Inflammatory macrophage treated with lipopolysaccharide for 1 hour (primary cell): ENCODE measurements around the gene ELF2.
"Not testable (repeated sequence)": the region's sequence is repeated elsewhere in the genome, so short reads cannot be mapped to it uniquely, and the experiment has no call there.

Experiments used
- DNase-seq, 2 donors: peaks; one replicate each; pipeline ENCODE4 v3.0.0-alpha.2; 2020 to 2022

Gene ELF2

DNA sequence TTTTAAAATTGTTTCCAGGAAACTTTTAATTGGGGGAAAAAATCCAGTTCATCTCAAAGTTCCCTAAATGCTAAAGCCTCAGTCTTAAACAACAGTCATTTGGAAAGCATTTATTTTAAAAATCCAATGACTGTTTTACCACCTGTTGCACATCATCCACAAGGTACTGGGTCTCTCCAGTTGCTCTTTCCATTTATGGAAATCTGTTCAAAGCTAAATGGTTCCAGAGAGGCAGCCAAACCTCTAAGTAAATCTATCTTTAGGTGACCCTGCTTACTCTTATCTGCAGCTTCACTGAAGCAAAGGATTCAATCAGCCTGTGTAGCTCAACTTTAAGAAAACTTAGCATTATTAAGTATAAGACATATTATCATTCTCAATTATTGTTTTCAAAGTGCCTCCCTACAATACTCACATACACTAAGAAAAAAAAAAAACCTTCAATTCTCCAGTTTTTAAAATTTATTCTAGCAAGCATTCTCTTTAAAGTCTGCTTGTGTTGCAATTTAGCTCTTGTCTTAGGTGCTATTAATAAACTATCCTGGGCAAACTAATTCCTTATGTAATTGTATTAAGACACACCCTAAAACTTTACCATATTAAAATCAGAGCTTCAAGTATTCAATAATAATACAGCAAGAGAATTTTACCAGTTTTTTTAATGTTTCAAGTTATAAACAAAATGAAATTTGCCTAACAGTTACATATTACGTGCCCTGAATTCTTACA is 100.8 kb downstream of the ELF2 start:
- DNase-seq, result no peak

GRCh38 chr4:139060591-139060990 is 116.4 kb downstream of the ELF2 start:
- no peak for DNase-seq

- not testable (repeated sequence) for DNase-seq
Observed at GRCh38 chr4:139059026-139059425, 118.0 kb downstream of the ELF2 start.

DNA sequence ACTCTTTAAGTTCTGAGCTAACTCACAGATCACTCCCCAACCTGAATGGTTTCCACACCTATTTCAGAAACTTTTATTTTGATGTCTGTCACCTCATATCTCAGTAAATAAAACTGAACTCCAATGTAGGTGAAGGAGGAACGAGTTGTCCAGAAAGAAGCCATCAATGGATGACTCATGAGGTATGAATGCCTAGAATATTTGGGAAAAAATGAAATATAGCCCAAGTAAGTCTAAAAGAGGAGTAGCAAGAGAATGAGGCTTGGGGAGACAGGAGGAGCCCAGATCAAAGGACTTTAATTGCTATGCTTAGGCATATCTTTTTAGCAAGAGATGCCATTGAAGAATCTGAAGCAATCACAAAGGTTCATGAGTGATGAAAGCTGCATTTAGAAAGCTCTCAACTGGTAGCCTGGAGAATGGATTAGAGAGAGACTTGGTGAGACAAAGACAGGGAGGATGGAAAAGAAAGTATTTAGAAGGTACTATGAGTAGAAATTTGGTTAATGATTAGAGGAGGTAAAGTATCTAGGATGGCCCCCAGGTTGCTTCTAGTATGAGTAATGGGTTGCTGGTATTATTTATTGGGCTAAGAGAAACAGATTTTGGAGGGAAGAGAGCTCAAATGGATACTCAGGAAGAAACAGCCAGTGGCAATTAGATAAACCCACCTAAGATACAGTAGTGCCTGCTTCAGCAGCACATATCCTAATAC is 122.1 kb downstream of the ELF2 start:
- no peak for DNase-seq

GRCh38 chr4:139053909-139054308 is 123.1 kb downstream of the ELF2 start:
- no peak for DNase-seq

GRCh38 chr4:139050446-139050845 is 126.6 kb downstream of the ELF2 start:
- no peak for DNase-seq

- no peak for DNase-seq
Observed at GRCh38 chr4:139048026-139048425, 129.0 kb downstream of the ELF2 start.

DNA sequence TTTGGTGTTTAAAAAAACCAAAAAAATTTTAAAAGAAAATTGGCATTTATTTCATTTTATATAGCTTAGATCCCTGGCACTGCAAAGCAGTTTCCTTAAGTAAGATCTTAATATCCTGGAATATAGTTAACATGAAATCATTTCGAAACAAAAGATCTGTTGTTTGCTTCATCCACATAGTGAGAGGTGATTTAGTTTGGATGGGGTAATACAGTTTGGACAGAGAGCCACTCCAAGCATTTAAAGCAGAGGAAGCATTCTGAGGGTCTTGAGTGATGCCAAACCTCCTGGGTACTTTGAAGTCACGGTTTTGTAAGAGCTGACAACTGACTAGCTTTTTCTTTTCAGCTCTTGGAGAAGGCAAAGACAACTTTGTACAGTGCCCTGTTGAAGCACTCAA is 132.7 kb downstream of the ELF2 start:
- no peak for DNase-seq

DNA sequence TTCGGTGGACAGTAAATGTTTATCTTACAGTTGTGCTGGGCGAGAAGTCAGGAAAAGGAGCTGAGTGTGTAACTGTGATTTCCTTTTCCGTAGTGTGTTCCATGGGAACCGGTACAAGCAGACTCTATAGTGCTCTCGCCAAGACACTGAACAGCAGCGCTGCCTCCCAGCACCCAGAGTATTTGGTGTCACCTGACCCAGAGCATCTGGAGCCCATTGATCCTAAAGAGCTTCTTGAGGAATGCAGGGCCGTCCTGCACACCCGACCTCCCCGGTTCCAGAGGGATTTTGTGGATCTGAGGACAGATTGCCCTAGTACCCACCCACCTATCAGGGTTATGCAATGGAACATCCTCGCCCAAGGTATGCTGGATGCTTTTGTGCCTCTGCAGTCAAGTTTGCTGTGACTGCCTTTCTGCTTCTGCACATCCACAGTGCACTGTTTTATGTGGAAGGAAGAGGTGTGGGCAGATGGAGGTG is 134.0 kb downstream of the ELF2 start:
- no peak for DNase-seq

- DNase-seq, result no peak
Observed at GRCh38 chr4:139038874-139039443, 138.1 kb downstream of the ELF2 start.

DNA sequence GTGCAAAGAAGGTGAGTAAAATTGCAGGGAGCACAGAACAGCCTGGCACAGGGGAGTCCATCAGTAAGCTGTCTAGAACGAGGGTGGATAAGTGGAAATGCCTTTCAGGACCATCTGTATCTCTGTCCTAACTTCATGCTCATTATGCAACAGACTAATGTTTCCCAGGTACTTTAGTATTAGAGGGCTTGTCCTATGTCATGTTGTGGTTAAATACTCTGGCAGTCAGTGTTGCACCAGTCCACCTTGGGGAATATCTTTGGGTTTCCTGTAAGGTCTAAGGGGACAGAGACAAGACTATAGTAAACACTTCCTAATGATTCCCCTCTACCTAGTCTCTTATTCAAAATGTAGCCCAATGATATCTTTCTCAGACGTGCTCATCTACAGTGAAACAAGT is 140.1 kb downstream of the ELF2 start:
- no peak for DNase-seq

DNA sequence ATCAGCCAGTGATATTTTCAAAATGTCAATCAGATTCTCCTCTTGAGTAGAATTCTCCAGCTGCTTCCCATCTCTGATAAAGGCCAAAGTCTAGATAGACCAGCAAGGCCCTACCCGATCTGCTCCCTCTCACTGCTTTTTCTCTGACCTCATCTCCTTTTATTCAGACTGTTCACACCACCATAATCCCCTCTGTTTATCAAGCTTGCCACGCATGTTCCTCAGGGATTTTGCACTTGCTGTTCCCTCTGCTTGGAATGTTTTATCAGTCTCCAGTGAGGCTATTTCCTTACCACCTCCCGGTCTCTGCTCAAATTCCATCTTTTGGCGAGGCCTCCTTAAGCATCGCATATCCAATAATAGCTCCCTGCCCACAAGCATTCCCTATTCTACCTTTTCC is 141.4 kb downstream of the ELF2 start:
- DNase-seq, result no peak

- DNase-seq, result peak; percentile 41 to 81
Observed at GRCh38 chr4:139030614-139031235, 146.3 kb downstream of the ELF2 start.

DNA sequence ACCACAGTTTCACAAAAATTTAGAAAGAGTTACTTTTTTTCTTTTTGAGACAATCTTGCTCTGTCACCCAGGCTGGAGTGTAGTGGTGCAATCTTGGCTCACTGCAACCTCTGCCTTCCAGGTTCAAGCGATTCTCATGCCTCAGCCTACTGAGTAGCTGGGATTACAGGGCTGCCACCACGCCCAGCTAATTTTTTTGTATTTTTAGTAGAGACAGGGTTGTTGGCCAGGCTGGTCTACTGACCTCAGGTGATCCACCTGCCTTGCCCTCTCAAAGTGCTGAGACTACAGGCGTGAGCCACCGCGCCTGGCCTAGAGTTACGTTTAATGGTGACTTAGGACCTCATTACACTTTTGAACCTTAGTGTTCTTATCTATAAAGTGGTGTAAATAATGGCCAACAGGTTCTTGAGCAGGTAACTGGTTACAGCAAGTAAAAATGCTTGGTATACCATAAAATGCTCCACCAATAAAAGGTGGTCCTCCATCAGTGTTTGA is 147.1 kb downstream of the ELF2 start:
- DNase-seq, result not testable (repeated sequence)

- no peak for DNase-seq
Observed at GRCh38 chr4:139028191-139028661, 148.8 kb downstream of the ELF2 start.

- DNase-seq, result no peak
Observed at GRCh38 chr4:139027776-139028175, 149.2 kb downstream of the ELF2 start.

DNA sequence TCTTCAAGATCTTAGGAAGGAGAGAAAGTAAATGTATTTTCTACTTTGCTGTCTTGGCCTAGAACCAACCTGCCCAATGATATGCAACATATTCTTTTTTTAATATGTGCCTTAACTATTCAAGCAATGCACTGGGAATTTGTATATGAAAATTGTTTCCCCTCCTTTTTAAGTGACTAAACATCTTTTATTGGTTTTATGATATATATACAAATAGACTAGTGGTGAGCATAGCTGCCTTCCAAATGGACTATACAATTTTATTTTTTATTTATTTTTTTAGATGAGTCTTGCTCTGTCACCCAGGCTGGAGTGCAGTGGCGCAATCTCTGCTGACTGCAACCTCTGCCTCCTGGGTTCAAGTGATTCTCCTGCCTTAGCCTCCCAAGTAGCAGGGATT is 151.2 kb downstream of the ELF2 start:
- no peak for DNase-seq

DNA sequence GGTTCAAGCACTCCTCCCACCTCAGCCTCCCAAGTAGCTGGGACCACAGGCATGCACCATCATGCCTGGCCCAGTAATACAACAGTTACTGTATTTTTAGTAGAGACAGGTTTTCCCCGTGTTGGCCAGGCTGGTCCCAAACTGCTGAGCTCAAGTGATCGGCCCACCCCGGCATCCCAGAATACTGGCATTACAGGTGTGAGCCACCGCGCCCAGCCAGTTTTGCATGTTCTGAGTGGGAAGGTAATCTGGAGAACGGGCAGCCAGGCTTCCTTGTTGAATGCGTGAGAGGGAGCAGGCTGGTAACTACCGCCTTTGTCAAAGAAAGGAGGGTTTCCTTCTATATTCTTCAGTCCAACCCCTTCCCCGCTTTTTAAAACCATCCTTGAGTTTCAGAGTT is 152.3 kb downstream of the ELF2 start:
- no peak for DNase-seq

DNA sequence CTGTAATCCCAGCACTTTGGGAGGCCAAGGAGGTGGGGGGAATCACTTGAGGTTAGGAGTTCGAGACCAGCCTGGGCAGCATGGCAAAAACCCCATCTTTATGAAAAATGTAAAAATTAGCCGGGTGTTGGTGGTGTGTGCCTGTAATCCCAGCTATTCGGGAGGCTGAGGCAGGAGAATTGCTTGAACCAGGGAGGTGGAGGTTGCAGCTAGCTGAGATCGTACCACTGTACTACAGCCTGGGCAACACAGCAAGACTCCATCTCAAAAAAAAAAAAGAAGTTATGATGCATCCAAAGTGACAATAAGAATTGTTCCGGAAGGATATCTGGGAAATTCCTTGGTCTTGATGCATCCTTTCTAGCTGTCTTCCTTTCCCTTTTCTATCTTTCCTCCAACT is 154.2 kb downstream of the ELF2 start:
- no peak for DNase-seq

DNA sequence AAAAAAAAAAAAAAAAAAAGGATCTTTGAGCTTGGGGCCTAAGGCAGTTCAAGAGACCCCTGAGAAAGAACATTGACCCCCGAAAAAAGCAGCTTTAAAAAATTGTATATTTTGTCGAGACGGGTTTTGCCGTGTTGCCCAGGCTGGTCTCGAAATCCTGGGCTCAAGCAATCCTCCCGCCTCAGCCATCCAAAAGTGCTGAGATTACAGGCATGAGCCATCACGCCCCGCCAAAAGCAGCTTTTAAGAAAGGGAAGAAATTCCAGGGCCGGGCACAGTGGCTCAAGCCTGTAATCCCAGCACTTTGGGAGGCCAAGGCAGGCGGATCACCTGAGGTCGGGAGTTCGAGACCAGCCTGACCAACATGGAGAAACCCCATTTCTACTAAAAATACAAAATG is 155.9 kb downstream of the ELF2 start:
- DNase-seq, result not testable (repeated sequence)

GRCh38 chr4:139020384-139020783 is 156.6 kb downstream of the ELF2 start:
- no peak for DNase-seq

DNA sequence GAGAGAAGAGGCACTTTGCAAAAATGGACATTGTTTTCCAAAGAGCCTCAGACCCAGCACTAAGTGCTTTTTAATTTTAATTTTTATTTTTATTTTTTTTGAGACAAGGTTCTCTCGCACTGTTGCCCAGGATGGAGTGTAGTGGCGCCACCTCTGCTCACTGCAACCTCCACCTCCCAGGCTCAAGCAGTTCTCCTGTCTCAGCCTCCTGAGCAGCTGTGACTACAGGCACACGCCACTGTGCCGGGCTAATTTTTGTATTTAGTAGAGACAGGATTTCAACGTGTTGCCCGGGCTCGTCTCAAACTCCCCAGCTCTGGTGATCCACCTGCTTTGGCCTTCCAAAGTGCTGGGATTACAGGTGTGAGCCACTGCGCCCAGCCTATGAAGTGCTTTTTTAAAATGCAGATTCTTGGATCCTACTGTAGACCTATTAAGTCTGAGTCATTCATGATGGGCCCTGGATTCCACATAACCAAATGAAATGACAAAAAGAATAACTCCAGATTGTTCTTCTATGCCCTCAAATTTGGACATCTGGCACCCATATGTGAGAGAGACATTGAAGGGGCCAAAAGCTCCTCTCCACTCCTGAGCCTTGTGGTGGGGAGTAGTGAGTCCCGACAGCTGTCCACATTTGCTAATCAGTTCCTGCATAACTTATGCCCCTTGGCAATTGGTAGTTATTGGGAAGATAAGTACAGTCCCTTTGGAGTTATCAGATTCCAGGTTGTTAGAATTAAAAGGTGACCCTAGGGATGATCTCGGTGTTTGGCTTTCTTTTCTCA is 157.9 kb downstream of the ELF2 start:
- DNase-seq, result no peak
